Measurements from ENCODE around the gene SPOP. TPM values are rescaled to one million over a fixed set of nuclear protein-coding genes. Genes with fewer than 3 reads are reported as not detected.

SPOP gene
- total and polyA plus RNA-seq, 4 experiments from 2014 or later, result 83.1 to 126 (median 98.4) TPM

DNA sequence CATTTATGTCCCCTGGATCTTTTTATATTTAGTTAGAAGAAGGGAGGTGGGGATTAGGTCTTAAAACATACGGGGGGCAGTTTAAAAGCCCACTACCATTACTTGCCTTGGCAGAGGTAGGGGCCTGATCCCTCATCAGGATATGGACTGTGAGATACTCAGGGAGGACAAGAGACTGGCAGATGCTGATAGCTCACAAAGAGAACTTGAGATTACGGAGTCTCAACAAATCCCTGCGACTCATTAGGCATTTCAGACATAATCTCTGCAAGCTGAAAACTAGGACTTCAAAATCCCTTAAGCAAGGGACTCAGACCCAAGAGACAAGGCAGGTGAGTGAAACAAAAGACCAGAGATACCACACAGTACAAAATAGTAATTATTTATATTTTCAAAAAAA, 79.0 kb downstream of the SPOP start:
- Mint-ChIP-seq H3K36me3 (peaks cover 60 to 82% of the 10 kb centered on the region in 2 donors), H3K27me3 (no peaks in the 10 kb centered on the region), H3K9me3 (no peaks in the 10 kb centered on the region), H3K4me3 (no peak overlapping the region), H3K4me1 (peaks cover 0 to 11% (median 3%) of the 10 kb centered on the region in 4 donors), H3K27ac (no peak overlapping the region)
- Histone ChIP-seq H3K4me3 (ENCODE audit: low read length in 2 of 2) (no peak overlapping the region), H3K9me3 (ENCODE audit: control insufficient read depth in 1 of 2, low read length in 2 of 2) (no peaks in the 10 kb centered on the region), H3K36me3 (ENCODE audit: insufficient read depth, low read length) (peaks cover 66% of the 10 kb centered on the region), H3K27me3 (ENCODE audit: insufficient read depth, low read length) (no peaks in the 10 kb centered on the region), H3K4me1 (ENCODE audit: insufficient read depth, low read length) (no peaks in the 10 kb centered on the region), H3K27ac (ENCODE audit: low read depth, low read length) (no peak overlapping the region)
- ChIA-PET CTCF (ENCODE audit: partially characterized antibody) (no interaction called here), POLR2A (ENCODE audit: partially characterized antibody) (no interaction called here)
- intact Hi-C loops (cut with micrococcal nuclease), result loop anchor here (10.0 kb wide), 1 partner anchor 46 kb away; no protein-coding TSS in a partner anchor
- no peak for DNase-seq

GRCh38 chr17:49597928-49598655, 79.8 kb downstream of the SPOP start:
- H3K27ac ChIP-seq (ENCODE audit: low read depth, low read length), result no peak overlapping the region
- H3K27me3 ChIP-seq (ENCODE audit: insufficient read depth, low read length), result no peaks in the 10 kb centered on the region
- no peak overlapping the region for H3K4me3 ChIP-seq (ENCODE audit: low read length in 2 of 2)
- H3K9me3 ChIP-seq (ENCODE audit: control insufficient read depth in 1 of 2, low read length in 2 of 2), result no peaks in the 10 kb centered on the region
- no peaks in the 10 kb centered on the region for H3K9me3 Mint-ChIP-seq
- H3K4me1 ChIP-seq (ENCODE audit: insufficient read depth, low read length), result no peaks in the 10 kb centered on the region
- H3K4me1 Mint-ChIP-seq, result peaks cover 0 to 11% (median 3%) of the 10 kb centered on the region in 4 donors
- no peak overlapping the region for H3K4me3 Mint-ChIP-seq
- no peak for DNase-seq
- ChIA-PET POLR2A (ENCODE audit: partially characterized antibody) (interaction anchor here (0.9 kb wide), 1 partner anchor 10 kb away, joined by 3 read pairs; no protein-coding TSS in a partner anchor), CTCF (ENCODE audit: partially characterized antibody) (interaction anchor here (0.6 to 1.0 kb wide), 2 partner anchors 97 to 399 kb away, joined by 3 read pairs; no protein-coding TSS in a partner anchor)
- H3K36me3 Mint-ChIP-seq, result peaks cover 58 to 74% of the 10 kb centered on the region in 2 donors
- intact Hi-C loops (cut with micrococcal nuclease), result loop anchor here (10.0 kb wide), 1 partner anchor 47 kb away; no protein-coding TSS in a partner anchor
- H3K27ac Mint-ChIP-seq, result peak overlapping the region in 1 of 7 donors; percentile 63
- H3K36me3 ChIP-seq (ENCODE audit: insufficient read depth, low read length), result peaks cover 59% of the 10 kb centered on the region
- no peaks in the 10 kb centered on the region for H3K27me3 Mint-ChIP-seq

- CTCF ChIA-PET (ENCODE audit: partially characterized antibody), result interaction anchor here (0.6 to 1.7 kb wide), 4 partner anchors 28 to 400 kb away, joined by 3 to 6 read pairs (median 4); no protein-coding TSS in a partner anchor
- no peak overlapping the region for H3K27ac Mint-ChIP-seq
- peaks cover 55 to 72% of the 10 kb centered on the region in 2 donors for H3K36me3 Mint-ChIP-seq
Observed at GRCh38 chr17:49597436-49597835, 80.5 kb downstream of the SPOP start.

GRCh38 chr17:49596613-49597244, 81.2 kb downstream of the SPOP start:
- CTCF ChIA-PET (ENCODE audit: partially characterized antibody), result interaction anchor here (0.6 to 1.7 kb wide), 2 partner anchors 27 to 275 kb away, joined by 4 to 6 read pairs; no protein-coding TSS in a partner anchor

More at GRCh38 chr17:49597436-49597835, 80.5 kb downstream of the SPOP start:
- H3K27ac ChIP-seq (ENCODE audit: low read depth, low read length), result no peak overlapping the region
- Mint-ChIP-seq H3K27me3 (no peaks in the 10 kb centered on the region), H3K4me3 (no peak overlapping the region), H3K4me1 (peaks cover 0 to 11% (median 3%) of the 10 kb centered on the region in 4 donors), H3K9me3 (no peaks in the 10 kb centered on the region)
- POLR2A ChIA-PET (ENCODE audit: partially characterized antibody), result interaction anchor here (0.9 kb wide), 1 partner anchor 9 kb away, joined by 3 read pairs; no protein-coding TSS in a partner anchor
- H3K4me3 ChIP-seq (ENCODE audit: low read length in 2 of 2), result no peak overlapping the region
- DNase-seq, result no peak
- H3K27me3 ChIP-seq (ENCODE audit: insufficient read depth, low read length), result no peaks in the 10 kb centered on the region
- H3K9me3 ChIP-seq (ENCODE audit: control insufficient read depth in 1 of 2, low read length in 2 of 2), result no peaks in the 10 kb centered on the region
- intact Hi-C loops (cut with micrococcal nuclease), result loop anchor here (10.0 kb wide), 1 partner anchor 47 kb away; no protein-coding TSS in a partner anchor
- H3K4me1 ChIP-seq (ENCODE audit: insufficient read depth, low read length), result no peaks in the 10 kb centered on the region
- H3K36me3 ChIP-seq (ENCODE audit: insufficient read depth, low read length), result peaks cover 52% of the 10 kb centered on the region

DNA sequence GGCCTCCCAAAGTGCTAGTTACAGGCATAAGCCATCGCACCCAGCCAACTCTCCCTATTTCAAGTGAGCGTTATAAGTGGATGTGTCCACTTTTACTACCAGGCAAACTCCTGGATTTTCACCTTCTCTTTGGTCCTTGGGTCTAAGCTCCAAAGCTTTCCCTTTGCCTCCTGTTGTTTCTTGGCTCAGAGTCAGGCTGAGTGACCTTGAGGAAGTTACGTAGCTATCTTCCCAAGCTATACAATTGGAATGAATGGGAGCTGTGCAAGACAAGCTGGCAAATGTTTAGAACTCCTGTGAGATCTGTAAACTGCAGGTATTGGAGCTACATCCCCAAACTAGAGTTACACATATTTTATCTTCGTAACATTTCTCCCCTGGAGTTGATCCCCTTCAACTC, 81.9 kb downstream of the SPOP start:
- Mint-ChIP-seq H3K27me3 (no peaks in the 10 kb centered on the region), H3K9me3 (no peaks in the 10 kb centered on the region), H3K4me1 (peaks cover 0 to 11% (median 3%) of the 10 kb centered on the region in 4 donors), H3K27ac (no peak overlapping the region), H3K4me3 (no peak overlapping the region), H3K36me3 (peaks cover 49 to 65% of the 10 kb centered on the region in 2 donors)
- intact Hi-C loops (cut with micrococcal nuclease), result loop anchor here (10.0 kb wide), 1 partner anchor 49 kb away; no protein-coding TSS in a partner anchor
- H3K4me3 ChIP-seq (ENCODE audit: low read length in 2 of 2), result no peak overlapping the region
- CTCF ChIA-PET (ENCODE audit: partially characterized antibody), result interaction anchor here (0.7 to 1.7 kb wide), 3 partner anchors 26 to 104 kb away, joined by 3 to 6 read pairs (median 3); no protein-coding TSS in a partner anchor
- no peak overlapping the region for H3K27ac ChIP-seq (ENCODE audit: low read depth, low read length)
- no peaks in the 10 kb centered on the region for H3K4me1 ChIP-seq (ENCODE audit: insufficient read depth, low read length)
- DNase-seq, result no peak
- POLR2A ChIA-PET (ENCODE audit: partially characterized antibody), result no interaction called here
- peaks cover 40% of the 10 kb centered on the region for H3K36me3 ChIP-seq (ENCODE audit: insufficient read depth, low read length)
- no peaks in the 10 kb centered on the region for H3K9me3 ChIP-seq (ENCODE audit: control insufficient read depth in 1 of 2, low read length in 2 of 2)
- H3K27me3 ChIP-seq (ENCODE audit: insufficient read depth, low read length), result no peaks in the 10 kb centered on the region

More at GRCh38 chr17:49596613-49597244, 81.2 kb downstream of the SPOP start:
- H3K4me3 Mint-ChIP-seq, result no peak overlapping the region
- Histone ChIP-seq H3K27ac (ENCODE audit: low read depth, low read length) (no peak overlapping the region), H3K27me3 (ENCODE audit: insufficient read depth, low read length) (no peaks in the 10 kb centered on the region), H3K4me3 (ENCODE audit: low read length in 2 of 2) (no peak overlapping the region), H3K9me3 (ENCODE audit: control insufficient read depth in 1 of 2, low read length in 2 of 2) (no peaks in the 10 kb centered on the region), H3K36me3 (ENCODE audit: insufficient read depth, low read length) (peaks cover 45% of the 10 kb centered on the region), H3K4me1 (ENCODE audit: insufficient read depth, low read length) (no peaks in the 10 kb centered on the region)
- H3K9me3 Mint-ChIP-seq, result no peaks in the 10 kb centered on the region
- H3K27me3 Mint-ChIP-seq, result no peaks in the 10 kb centered on the region
- POLR2A ChIA-PET (ENCODE audit: partially characterized antibody), result no interaction called here
- H3K36me3 Mint-ChIP-seq, result peaks cover 49 to 68% of the 10 kb centered on the region in 2 donors
- H3K27ac Mint-ChIP-seq, result peak overlapping the region in 3 of 7 donors; percentile 13 to 80 (median 69)
- no peak for DNase-seq
- peaks cover 0 to 11% (median 3%) of the 10 kb centered on the region in 4 donors for H3K4me1 Mint-ChIP-seq
- intact Hi-C loops (cut with micrococcal nuclease), result loop anchor here (10.0 kb wide), 1 partner anchor 48 kb away; no protein-coding TSS in a partner anchor

GRCh38 chr17:49595328-49595727, 82.6 kb downstream of the SPOP start:
- Mint-ChIP-seq H3K4me3 (no peak overlapping the region), H3K9me3 (no peaks in the 10 kb centered on the region), H3K27me3 (no peaks in the 10 kb centered on the region), H3K4me1 (peaks cover 0 to 11% (median 3%) of the 10 kb centered on the region in 4 donors), H3K27ac (peak overlapping the region in 1 of 7 donors; percentile 31), H3K36me3 (peaks cover 43 to 59% of the 10 kb centered on the region in 2 donors)
- ChIA-PET CTCF (ENCODE audit: partially characterized antibody) (interaction anchor here (0.7 to 1.2 kb wide), 3 partner anchors 25 to 104 kb away, joined by 3 to 4 read pairs (median 3); no protein-coding TSS in a partner anchor), POLR2A (ENCODE audit: partially characterized antibody) (interaction anchor here (0.6 kb wide), 1 partner anchor 92 kb away, joined by 3 read pairs; no protein-coding TSS in a partner anchor)
- intact Hi-C loops (cut with micrococcal nuclease), result loop anchor here (10.0 kb wide), 1 partner anchor 49 kb away; no protein-coding TSS in a partner anchor
- peaks cover 33% of the 10 kb centered on the region for H3K36me3 ChIP-seq (ENCODE audit: insufficient read depth, low read length)
- DNase-seq, result no peak
- H3K27ac ChIP-seq (ENCODE audit: low read depth, low read length), result no peak overlapping the region
- no peaks in the 10 kb centered on the region for H3K27me3 ChIP-seq (ENCODE audit: insufficient read depth, low read length)
- H3K9me3 ChIP-seq (ENCODE audit: control insufficient read depth in 1 of 2, low read length in 2 of 2), result no peaks in the 10 kb centered on the region
- no peaks in the 10 kb centered on the region for H3K4me1 ChIP-seq (ENCODE audit: insufficient read depth, low read length)
- no peak overlapping the region for H3K4me3 ChIP-seq (ENCODE audit: low read length in 2 of 2)

Measured in CD4-positive, alpha-beta memory T cell (primary cell).